NCI-H345 treated with DMSO at 0.1 percent for 48 hours (cell line): Measurements from ENCODE around the gene NCKAP5L.

ENCODE experiments used
- DNase-seq: peaks from one replicate; lab custom pipeline; 2025; ENCODE audit not compliant: unreplicated experiment; lab: John Stamatoyannopoulos, UW

The NCKAP5L gene

DNA sequence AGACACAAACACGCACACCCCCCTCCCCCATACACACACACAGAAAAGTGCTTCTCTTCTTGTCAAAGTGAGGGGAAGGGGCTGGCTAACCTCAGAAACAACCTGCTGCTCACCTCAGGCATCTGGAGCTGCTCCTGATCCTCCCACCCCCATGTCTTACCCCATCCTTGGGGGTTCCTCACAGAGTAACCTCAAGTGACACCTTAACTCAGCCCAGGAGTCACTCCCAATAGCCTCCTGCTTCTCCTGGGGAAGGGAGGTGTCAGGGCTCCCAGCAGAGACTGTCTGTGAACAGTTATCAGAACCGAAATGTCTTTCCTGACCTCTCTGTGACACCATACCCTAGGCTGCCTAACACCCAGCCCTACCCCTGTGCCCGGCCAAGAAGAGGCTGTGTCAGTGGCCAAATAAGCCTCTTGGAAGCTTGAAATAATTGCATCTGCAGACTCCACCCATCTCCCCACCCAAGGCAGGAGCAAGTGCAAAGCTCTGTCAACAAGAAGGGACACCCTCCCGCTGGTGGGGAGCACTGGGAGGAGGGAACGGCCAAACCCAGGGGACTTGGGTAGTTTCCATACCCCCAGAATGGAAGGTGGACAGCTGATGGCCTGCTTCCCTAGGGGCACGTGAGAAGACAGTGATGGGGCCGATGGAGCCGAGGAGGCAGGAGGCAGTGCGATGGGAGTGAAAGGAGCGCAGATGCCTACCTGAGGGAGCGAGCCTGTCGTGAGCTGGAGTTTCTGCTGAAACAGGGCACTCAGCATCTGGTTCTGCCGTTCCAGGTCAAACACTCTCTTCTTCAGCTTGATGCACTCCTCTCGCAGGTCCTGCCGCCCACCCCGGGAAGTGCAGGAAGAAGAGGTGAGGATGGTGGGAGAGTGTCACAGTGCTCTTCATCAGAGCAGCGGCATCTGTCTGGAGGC is 26.8 kb downstream of the NCKAP5L start:
- DNase-seq = no peak

DNA sequence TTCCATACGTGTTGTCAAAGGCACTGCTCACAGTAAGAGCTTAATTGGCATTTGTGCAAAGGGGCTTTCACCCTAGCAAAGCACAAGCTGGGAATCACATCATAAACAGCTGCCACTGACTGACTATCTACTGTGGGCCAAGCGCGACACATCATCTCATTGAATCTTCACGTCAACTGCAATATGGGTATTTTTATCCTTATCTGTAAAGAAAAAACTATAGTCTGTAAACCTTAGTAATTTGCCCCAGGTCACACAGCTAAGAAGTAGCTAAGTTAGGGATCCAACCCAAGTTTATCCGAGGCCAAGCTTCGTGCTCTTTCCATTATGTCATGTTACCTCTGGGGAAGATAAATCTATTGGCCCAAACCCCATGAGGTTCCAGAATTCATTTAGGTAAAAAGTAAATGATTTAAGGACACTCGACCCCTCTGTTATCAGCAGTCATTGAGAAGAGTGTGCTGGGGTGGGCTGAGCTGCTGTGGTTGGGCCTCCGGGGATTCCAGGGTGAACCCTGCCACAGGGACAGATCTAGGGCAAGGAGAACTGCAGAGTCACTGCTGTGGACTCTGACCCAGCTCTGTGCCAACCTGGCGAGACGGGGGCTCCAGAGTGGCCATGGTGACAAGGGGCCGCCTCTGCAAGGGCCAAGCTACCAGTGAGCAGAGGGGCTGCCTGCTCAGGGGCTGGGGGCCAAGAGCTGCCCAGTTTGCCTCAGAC is 27.6 kb downstream of the NCKAP5L start:
- DNase-seq = no peak

DNA sequence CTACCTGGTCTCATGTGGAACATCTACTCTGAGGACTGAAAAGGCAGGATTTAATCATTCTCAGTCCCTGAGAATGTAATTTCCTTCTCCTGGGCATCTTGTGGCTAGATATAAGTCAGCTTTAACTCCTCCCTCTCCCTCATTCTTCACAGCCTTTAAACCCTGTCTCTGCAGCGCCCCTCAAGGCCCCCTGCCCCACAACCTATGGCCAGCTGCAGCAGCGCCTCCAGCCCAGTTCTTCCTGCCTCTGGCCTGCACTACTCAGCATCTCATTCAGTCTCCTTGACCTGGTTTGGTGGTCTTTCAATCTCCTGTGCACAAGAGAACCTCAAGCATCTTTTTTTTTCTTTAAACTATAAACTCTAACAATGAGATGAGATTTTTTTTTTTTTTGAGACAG is 29.3 kb downstream of the NCKAP5L start:
- DNase-seq = no peak

DNA sequence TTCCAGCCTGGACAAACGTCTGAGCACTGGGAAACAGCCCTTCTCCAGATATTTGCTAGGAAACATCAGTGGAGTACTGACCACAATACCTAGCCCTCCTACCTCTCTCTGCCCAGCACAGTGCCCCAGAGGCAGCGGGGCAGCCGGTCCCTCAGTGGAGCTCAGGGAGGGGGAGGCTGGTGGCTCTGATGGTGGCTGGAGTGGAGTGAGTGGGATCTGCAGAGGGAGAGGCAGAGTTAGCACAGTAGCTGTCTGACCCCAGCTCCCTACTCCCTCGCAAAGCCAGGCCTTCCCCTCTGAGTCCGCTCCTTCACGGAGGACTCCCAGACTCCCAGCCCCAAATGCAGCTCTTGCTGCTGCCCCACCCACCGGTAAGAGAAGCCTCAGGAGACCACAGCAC is 30.0 kb downstream of the NCKAP5L start:
- DNase-seq = no peak

DNA sequence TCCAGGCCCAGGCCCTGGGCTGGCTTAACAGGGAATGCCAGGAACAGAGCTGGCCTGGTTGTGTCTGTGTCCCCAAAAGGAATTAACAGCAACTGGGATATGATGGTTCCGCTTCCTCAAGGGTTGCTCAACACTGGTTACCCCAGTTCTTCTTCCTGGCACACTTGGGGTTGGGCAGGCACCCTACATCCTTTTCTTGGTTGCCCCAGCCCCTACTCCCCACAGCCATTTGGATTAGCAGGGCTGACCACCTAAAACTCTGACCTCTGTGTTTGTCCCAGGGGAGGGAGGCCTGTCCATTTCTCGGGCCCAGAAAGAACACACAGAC is 30.8 kb downstream of the NCKAP5L start:
- DNase-seq = no peak

DNA sequence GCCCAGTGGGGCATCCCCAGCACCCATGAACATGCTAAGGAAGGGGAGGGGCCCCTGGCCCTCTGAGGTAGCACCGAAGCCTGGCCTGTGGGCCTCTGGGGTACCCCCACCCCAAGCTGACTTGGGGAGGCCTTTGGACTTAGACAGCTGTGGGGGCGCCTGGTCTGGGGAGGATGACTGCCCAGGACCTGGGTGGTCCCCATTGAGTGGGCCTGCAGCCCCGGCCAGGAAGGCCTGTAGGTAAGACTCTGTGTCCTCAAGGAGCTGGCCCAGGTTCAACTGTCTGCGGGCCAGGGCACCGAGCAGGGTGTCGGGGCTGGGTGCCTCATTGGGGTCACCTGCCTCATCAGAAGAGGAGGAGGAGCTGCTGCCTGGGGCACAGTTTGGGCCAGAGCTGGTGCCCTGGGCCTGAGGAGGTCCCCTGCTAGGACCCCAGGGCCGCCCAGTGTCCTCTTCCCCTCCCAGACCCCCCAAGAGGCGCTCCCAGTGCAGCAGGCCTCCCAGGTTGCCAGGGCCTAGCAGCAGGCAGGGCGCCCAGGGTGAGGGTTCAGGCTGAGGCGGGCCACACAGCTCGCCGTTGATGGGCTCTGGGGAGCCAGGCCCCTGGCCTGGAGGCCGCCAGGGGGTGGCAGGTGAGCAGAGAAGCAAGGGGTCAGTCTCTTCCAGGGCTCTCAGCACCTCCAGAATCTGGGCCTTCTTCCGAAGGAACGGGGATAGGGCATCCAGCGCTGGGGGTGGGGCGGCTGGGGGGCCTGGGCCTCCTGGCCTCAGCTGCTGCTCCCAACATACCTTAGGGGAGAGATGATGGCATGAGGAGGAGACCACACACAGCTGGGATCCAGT is 31.4 kb downstream of the NCKAP5L start:
- no peak for DNase-seq

DNA sequence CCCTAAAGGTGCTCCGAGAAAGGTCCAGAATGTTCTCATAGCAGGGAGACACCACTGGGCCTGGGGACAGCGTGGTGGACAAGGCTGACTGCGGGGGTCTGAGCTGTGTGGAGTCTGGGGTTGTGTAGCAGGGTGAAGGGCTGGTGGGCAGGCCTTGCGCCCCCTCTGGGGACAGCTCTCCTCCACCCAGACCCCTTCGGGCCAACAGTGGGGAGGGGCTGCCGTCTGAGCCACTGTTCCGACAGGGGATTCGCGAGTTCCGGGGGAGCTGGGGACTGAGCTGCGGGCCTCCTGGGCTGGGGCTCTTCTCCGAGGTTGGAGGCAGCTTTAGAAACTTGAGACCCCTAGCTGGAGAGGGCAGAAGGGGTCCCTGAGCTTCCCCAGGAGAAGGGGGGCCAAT is 32.1 kb downstream of the NCKAP5L start:
- DNase-seq = no peak

DNA sequence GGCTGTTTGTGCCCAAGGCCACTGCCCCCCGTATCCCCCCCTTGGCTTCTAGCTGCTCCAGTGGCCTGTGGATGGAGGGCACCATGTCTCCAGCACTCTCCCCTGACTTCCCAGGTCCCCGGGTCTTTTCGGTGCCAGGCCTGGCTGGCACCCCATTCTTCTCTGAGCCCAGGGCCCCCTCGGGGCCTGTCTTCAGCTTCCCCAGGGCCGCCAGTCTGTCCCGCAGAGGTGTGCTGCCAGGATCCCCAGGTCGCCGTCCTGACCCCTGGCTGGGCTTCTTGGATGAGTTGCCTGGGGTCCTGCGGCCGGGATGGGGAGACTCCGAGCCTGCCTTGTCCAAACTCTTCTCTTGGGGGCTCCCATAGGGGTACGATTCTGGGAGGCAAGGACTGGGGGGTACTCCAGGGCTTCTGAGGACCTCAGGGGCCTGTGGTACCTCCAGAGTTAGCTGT is 32.5 kb downstream of the NCKAP5L start:
- DNase-seq = no peak

DNA sequence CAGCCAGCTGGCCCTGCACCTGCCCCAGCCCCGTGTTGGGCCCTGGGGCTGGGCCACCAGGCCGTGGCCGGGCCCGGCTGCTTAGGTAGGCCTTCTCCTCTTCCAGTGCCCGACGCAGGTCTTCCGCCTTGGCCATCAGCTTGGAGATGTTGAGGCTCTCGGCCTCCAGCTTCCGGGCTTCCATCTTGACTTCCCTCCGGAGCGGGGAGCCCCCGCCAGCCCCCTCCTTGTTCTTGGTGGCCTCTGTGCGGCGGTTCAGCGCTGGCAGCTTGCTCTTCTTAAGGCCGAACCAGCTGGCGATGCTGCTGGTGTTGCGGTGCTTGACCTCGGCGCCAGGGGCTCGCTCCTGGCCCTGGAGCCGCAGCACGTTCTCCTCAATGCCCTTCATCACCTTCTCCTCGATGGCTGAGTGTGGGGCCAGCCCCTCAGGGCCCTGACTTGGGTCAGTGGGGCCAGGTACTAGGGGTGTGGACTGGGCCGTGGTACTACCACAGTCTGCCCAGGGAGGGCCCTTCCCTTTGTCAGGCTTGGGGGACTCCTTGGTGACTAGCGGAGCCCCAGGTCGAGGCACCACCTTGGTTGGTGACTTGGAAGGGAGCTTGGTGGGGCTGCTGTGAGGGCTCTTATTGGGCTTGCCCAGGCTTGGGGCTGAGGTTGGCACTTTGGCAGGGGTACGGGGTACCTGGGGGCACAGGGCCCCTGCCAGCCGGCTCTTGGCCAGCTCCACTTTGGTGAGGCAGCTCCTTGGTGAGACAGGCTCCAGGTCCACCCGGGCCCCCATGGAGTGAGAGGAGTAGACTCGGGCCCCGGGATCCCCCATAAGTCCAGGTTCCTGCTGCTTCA is 33.2 kb downstream of the NCKAP5L start:
- DNase-seq = no peak

DNA sequence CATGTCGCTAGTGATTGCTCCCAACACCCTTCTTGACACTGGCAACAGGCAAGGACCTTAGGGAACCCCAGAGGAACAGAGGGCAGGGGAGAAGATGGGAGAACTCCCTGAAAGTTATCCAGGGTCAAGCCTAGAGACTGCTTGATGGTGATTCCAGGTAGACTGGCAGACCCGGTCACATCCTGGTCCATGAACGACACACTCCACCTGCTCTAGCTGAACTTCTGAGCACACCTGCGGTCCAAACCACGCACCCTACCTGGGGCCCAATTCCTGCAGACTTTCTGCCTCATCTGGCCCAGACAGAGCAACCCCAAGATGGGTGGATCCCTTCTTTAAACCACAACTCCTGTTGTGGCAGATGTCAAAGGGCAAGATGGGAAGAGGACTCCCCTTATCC is 34.2 kb downstream of the NCKAP5L start:
- DNase-seq = no peak

DNA sequence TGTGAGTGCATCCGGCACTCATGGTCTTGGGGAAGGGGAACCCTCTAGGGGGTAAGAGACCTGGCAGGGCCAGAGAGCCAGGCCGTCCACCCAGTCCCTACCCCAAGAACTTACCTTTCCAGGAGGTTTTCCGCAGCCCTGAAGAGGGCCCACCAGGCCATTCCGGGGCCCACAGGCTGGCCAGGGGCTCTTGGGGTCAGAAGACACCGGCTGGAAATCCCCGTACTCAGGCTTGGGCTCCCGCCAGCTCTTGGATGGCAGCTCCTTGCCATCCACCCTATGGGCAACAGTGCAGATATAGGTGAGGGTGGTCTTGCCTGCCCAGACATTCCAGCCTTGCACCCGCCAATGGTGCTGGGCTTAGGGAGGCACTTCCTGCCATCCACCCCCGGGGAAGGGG is 34.6 kb downstream of the NCKAP5L start:
- DNase-seq = no peak

DNA sequence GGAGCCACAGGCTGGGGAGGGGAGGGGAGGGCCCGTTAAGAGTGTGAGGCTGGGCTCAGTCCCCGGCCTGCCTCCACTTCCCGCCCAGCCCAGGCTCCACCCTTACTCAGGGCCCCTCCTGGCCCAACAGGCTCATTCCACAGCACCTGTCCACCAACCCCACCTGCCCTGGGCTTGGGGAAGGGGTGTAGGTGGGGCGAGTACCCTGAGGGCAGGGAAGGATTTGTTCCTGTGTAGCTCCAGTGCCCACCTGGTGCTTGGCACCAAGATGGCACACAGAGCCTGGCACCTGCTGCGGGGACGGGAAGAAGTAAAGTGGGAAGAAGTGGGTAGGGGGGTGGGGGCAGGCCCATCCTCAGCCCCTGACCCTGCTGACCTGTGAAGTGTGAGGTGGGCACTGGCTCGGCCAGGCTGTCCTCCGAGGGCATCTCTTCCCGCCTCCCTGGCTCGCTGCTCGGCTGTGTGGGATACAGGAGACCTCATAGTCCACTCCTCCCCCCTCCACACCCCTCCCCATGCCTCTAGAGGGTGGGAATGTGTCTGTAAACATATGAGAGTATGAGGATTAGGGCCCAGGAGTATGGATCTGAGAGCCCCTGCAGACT is 35.1 kb downstream of the NCKAP5L start:
- no peak for DNase-seq

DNA sequence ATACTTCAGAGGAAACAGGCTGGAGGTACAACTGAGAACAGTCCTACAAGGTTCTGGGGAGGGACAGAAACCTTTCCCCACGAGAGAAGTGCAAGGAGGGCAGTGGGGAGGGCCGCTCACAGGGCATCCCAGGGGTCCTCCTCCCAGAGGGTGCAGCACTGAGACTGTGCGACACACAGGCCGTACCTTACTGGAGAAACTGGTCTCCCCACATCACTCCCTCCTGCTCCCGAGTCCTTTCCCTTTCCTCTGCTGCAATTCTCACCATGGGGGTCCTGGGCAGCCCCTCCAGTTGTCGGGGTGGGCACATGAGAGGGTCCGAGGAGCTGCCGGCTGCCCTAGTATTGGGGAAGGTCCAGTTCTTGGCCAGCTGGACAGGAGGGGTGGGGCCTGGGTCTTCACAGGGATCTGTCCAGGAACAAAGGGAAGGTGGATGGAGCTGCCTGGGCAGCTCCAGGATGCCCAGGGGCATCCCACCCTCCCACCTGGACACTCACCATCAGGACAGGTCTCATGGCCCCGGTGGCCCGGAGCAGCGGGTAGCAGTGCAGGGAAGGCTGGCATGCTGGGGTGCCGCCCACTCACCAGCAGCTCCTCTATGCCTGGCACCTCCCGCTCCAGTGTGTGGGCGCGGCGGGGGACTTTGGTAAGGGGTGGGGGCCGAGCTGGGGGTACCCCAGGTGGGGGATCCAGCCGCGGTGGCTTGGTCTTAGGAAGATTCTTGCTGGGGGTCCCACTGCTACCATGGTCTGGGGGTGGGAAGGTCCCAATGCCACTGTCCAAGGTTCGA is 35.8 kb downstream of the NCKAP5L start:
- DNase-seq = no peak

DNA sequence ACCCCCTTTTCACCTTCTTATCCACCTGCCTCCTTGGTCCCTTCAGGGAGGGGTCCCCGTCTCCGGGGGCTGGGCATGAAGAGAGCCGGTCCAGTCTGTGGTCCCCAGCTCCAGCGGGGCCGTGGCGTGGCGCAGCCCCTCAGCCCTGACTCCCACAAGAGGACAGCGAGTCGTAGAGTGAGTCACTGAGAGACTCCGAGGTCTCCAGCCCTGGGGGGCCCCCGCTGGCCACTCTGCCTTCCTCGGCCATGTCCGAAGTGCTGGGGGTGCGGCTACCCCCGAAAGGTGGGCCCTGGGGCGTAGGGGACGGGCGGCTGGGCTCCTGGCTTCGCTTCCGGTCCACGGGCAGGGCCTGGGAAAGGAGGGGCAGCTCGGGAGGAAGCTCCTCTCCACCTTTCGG is 36.5 kb downstream of the NCKAP5L start:
- DNase-seq = no peak

DNA sequence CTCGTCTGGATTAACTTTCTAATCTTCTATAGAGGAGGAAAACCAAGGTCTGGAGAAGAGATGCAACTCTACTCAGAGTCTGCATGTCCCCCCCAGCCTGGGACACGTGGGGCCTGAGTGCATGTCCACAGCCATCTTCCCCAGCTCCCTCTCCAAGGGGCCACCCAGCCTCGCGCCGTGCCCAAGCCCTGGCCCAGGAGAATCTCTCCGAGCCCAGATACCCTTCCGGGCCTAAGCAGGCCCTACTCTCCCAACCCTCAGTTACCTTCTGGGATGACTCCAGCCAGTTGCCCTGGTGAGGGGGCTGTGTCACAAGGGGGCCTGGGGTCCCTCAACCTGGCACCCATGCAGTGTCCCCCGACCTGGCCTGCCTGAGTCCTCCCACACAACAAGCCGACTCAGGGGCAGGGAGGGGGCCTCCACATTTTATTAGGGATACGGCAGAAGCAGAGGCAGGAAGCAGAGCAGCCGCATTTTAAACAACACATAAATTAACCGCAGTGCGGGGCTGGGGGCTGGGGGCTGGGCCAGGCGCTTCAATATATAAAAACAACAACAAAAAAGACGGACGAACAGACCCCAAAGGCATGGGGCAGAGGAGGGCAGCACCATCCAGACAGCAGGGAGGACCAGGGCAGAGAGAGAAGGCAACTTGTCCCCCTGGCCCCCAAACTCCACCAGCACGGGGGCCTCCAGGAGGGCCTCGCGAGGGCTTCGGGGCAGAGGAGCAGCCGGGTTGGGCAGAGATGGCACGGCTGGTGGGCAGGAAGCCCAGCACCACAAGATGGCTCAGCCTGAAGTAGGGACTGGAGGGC is 37.3 kb downstream of the NCKAP5L start:
- DNase-seq = no peak

DNA sequence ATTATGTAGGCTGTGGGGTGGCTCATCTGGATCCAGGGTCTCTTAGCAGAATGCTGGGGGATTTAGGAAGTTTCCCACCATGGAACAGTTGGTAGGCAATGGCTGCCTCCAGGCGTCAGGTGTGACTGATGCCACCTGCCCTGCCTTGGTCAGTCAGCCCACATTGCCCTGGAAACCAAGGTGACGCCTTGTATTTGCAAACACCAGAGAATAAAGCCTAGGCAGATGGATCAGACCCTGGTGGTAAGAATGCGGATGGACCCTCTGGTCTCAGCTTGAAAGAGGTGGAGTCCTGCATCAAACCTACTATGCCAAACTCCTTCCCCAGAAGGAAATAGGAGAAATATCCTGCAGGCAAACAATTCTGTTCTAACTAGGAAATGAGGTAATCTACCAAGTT is 38.2 kb downstream of the NCKAP5L start:
- no peak for DNase-seq

DNA sequence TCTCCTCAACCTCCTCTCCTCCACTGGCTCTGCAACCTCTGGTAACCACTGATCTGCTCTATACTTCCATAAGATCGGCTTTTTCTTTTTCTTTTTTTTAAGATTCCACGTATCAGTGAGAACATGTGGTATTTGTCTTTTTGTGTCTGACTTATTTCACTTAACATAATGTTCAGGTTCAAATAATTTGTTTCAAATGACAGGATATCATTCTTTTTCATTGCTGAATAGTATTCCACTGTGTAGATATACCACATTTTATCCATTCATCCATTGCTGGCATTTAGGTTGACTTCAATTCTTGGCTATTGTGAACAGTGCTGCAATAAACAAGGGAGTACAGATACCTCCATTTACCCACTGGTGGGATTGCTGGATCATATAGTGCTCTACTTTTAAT is 40.5 kb downstream of the NCKAP5L start:
- DNase-seq = no peak

DNA sequence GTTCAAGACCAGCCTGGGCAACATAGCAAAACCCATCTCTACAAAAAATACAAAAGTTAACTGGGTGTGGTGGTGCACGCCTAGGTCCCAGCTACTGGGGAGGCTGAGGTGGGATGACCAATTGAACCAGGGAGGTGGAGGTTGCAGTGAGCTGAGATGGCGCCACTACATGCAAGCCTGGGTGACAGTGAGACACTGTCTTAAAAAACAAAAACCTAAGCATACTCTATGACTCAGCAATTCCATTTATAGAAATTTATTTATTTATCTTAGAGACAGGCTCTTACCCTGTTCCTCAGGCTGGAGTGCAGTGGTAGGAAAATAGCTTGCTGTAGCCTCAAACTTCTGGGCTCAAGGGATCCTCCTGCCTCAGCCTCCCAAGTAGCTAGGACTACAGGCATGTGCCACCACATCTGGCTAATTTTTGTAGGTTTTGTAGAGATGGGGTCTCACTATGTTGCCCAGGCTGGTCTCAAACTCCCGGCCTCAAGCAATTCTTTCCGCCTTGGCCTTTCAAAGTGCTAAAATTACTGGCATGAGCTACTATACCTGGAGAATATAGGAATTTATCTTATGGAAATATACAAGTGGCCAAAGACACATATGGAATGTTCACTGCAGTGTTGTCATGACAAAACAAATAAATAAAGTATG is 43.3 kb downstream of the NCKAP5L start:
- no peak for DNase-seq
